Kidney (tissue), 14 donors: ENCODE measurements around the gene OCIAD1. TPM values are rescaled to one million over a fixed set of nuclear protein-coding genes. Genes with fewer than 3 reads are reported as not detected.

Source experiments
- DNase-seq, 5 donors: peaks; one replicate each; pipeline ENCODE4 v3.0.0-alpha.2; 2013 to 2020
- FAIRE-seq: peaks from 2 replicates; lab custom pipeline; 2012; peaks lifted over from hg19 to GRCh38; lab: Jason Lieb, UNC
- H3K27ac ChIP-seq, 2 donors: one replicate each; pipeline ENCODE4 v1.7.0; 2013; ENCODE audit warnings: low read depth in 2 of 2, low read length in 2 of 2, inconsistent platforms in 1 of 2
- H3K27me3 ChIP-seq: one replicate; pipeline ENCODE4 v1.7.1; 2013; ENCODE audit warnings: low read length, inconsistent platforms; ENCODE audit not compliant: control insufficient read depth, insufficient read depth
- H3K36me3 ChIP-seq, 3 donors: one replicate each; pipeline versions ENCODE4 v1.7.0 to v1.7.1; 2013; ENCODE audit warnings: low read length in 3 of 3, control low read depth in 1 of 3, inconsistent platforms in 1 of 3; ENCODE audit not compliant: insufficient read depth in 3 of 3, control insufficient read depth in 2 of 3
- H3K4me1 ChIP-seq, 3 donors: one replicate each; pipeline versions ENCODE4 v1.7.0 to v1.7.1; 2013; ENCODE audit warnings: low read length in 3 of 3, inconsistent platforms in 1 of 3, low read depth in 1 of 3; ENCODE audit not compliant: control insufficient read depth in 2 of 3, insufficient read depth in 2 of 3
- H3K4me3 ChIP-seq, 3 donors: one replicate each; pipeline versions ENCODE4 v1.7.0 to v1.8.1; 2013; ENCODE audit warnings: low read length in 3 of 3, control low read depth in 1 of 3, inconsistent platforms in 1 of 3
- H3K9ac ChIP-seq, 3 donors: one replicate each; pipeline versions ENCODE4 v1.7.0 to v1.7.1; 2013; ENCODE audit warnings: low read length in 3 of 3, control low read depth in 1 of 3, inconsistent platforms in 1 of 3
- H3K9me3 ChIP-seq, 3 donors: one replicate each; pipeline versions ENCODE4 v1.7.0 to v1.7.1; 2013; ENCODE audit warnings: low read length in 3 of 3, control low read depth in 1 of 3, inconsistent platforms in 1 of 3; ENCODE audit not compliant: control insufficient read depth in 2 of 3, insufficient read depth in 1 of 3
- CTCF ChIP-seq: IDR thresholded peaks from 3 replicates; pipeline ENCODE4 v1.5.1; 2012; ENCODE audit warnings: mild to moderate bottlenecking, moderate library complexity, borderline replicate concordance; ENCODE audit not compliant: insufficient read depth; ENCODE audit errors: extremely low read depth
- intact Hi-C: fragments of 100-400 bp; cut with DNase I; formaldehyde crosslinking; loops from one replicate; pipeline ENCODE4 v1.11.1; 2022
- polyA plus RNA-seq: library from polyadenylated mRNA; stranded (reverse); fragments of 350-450 nt; fragmentation: Illumina TruSeq; extraction: RNeasy Lipid Tissue Mini Kit (QIAGEN cat#74804); gene quantifications from one replicate; pipeline ENCODE4 v1.2.3, GENCODE V29; 2014; ENCODE audit warnings: low read depth, low replicate concordance; ENCODE audit not compliant: insufficient read depth
- total RNA-seq: library from RNA; stranded (reverse); fragmentation: NEBNext Ultra II Directional; extraction: Animal tissue kit (Norgen Biotek cat#: 25700); gene quantifications from one replicate; pipeline ENCODE4 v1.2.1, GENCODE V29; 2021
- donor health status: control.
- donor health status: control.
- donor health status: control.
- donor health status: control.
- donor health status: control.
- donor health status: DM: yes; HTN: yes; CAD: no.
- donor health status: Normal renal cell carcinoma (clear cell type).

Gene OCIAD1
- total and polyA plus RNA-seq, 2 donors from 2014 or later: 142 to 218 TPM

- FAIRE-seq: no peak
These were observed 1.7 kb downstream of the OCIAD1 start for GRCh38 chr4:48832571-48832970.

GRCh38 chr4:48836658-48837057 is 5.8 kb downstream of the OCIAD1 start:
- H3K4me3 ChIP-seq: no peak overlapping the region
- no peaks in the 10 kb centered on the region for H3K4me1 ChIP-seq
- peaks cover 5 to 33% (median 16%) of the 10 kb centered on the region in 3 donors for H3K36me3 ChIP-seq
- DNase-seq (no peak), FAIRE-seq (no peak)
- H3K9ac ChIP-seq: no peak overlapping the region
- H3K27me3 ChIP-seq: no peaks in the 10 kb centered on the region
- no peaks in the 10 kb centered on the region for H3K9me3 ChIP-seq
- H3K27ac ChIP-seq: no peak overlapping the region
- intact Hi-C loops: no loop called here
- no peak for TF ChIP-seq CTCF

More at GRCh38 chr4:48832571-48832970, 1.7 kb downstream of the OCIAD1 start:
- no peaks in the 10 kb centered on the region for H3K9me3 ChIP-seq
- H3K4me3 ChIP-seq: peak overlapping the region in 2 of 3 donors; percentile 96 to 99
- TF ChIP-seq CTCF: no peak
- intact Hi-C loops: no loop called here
- peak in 1 of 5 donors; percentile 4 for DNase-seq
- no peaks in the 10 kb centered on the region for H3K4me1 ChIP-seq
- H3K36me3 ChIP-seq: peaks cover 5 to 22% (median 12%) of the 10 kb centered on the region in 3 donors
- no peak overlapping the region for H3K27ac ChIP-seq
- H3K27me3 ChIP-seq: no peaks in the 10 kb centered on the region
- H3K9ac ChIP-seq: no peak overlapping the region

GRCh38 chr4:48841045-48841827 is 10.3 kb downstream of the OCIAD1 start:
- Histone ChIP-seq H3K36me3 (peaks cover 2 to 30% (median 6%) of the 10 kb centered on the region in 3 donors), H3K9me3 (no peaks in the 10 kb centered on the region), H3K27ac (no peak overlapping the region), H3K27me3 (no peaks in the 10 kb centered on the region), H3K4me3 (no peak overlapping the region), H3K4me1 (no peaks in the 10 kb centered on the region), H3K9ac (no peak overlapping the region)
- intact Hi-C loops: no loop called here
- no peak for FAIRE-seq
- no peak for TF ChIP-seq CTCF
- DNase-seq: no peak
